Karpas-422 (cell line): ENCODE results near the gene PLA2G1B. TPM values are rescaled to one million over a fixed set of nuclear protein-coding genes. Genes with fewer than 3 reads are reported as not detected.

ENCODE experiments used
- DNase-seq: peaks from one replicate; pipeline ENCODE4 v3.0.0-alpha.2; 2015
- H2AFZ ChIP-seq: fragments of 200-600 bp; sonication (generic); 2 replicates; pipeline ENCODE4 v1.6.1; 2014; ENCODE audit warnings: antibody characterized with exemption, low read length, mixed read lengths
- H3K27ac ChIP-seq: fragments of 200-600 bp; sonication (generic); 2 replicates; pipeline ENCODE4 v1.5.1; 2014; ENCODE audit warnings: mild to moderate bottlenecking, low read length, moderate library complexity
- H3K27me3 ChIP-seq: fragments of 200-600 bp; sonication (generic); 2 replicates; pipeline ENCODE4 v1.6.1; 2014; ENCODE audit warnings: low read length, mixed read lengths
- H3K36me3 ChIP-seq: fragments of 200-600 bp; sonication (generic); 2 replicates; pipeline ENCODE4 v1.6.1; 2014; ENCODE audit warnings: low read length, mixed read lengths; ENCODE audit not compliant: insufficient read depth
- H3K4me1 ChIP-seq: fragments of 200-600 bp; sonication (generic); 2 replicates; pipeline ENCODE4 v1.6.1; 2014; ENCODE audit warnings: mild to moderate bottlenecking, low read length, mixed read lengths
- H3K4me2 ChIP-seq: fragments of 200-600 bp; sonication (generic); 2 replicates; pipeline ENCODE4 v1.6.1; 2014; ENCODE audit warnings: low read length, low read depth, mild to moderate bottlenecking; ENCODE audit not compliant: poor library complexity, severe bottlenecking
- H3K4me3 ChIP-seq: fragments of 200-600 bp; sonication (generic); 2 replicates; pipeline ENCODE4 v1.5.1; 2014; ENCODE audit warnings: mild to moderate bottlenecking, antibody characterized with exemption, low read length, mixed read lengths
- H3K79me2 ChIP-seq: fragments of 200-600 bp; sonication (generic); 2 replicates; pipeline ENCODE4 v1.6.1; 2014; ENCODE audit warnings: mild to moderate bottlenecking, low read length, mixed read lengths
- H3K9ac ChIP-seq: fragments of 200-600 bp; sonication (generic); 2 replicates; pipeline ENCODE4 v1.6.0; 2014; ENCODE audit warnings: low read length
- H3K9me2 ChIP-seq: fragments of 200-600 bp; sonication (generic), shearing (Covaris generic); replicated peaks from 2 replicates; pipeline ENCODE4 v1.6.0; 2014; ENCODE audit warnings: mild to moderate bottlenecking, low read length, moderate library complexity; ENCODE audit not compliant: insufficient read depth
- H3K9me3 ChIP-seq: fragments of 300-700, 200-600 bp; sonication (generic); 2 replicates; pipeline ENCODE4 v1.6.1; 2014; ENCODE audit warnings: low read length, mixed read lengths
- H4K20me1 ChIP-seq: fragments of 200-600 bp; sonication (generic); 2 replicates; pipeline ENCODE4 v1.6.1; 2014; ENCODE audit warnings: mild to moderate bottlenecking, antibody characterized with exemption, low read length, low read depth; ENCODE audit not compliant: insufficient read depth
- total RNA-seq: library from RNA; depleted of rRNA; stranded (reverse); fragments of >200 nt; shearing (Covaris generic); gene quantifications from 2 replicates; pipeline ENCODE4 v1.2.3, GENCODE V29; 2014; ENCODE audit warnings: low replicate concordance

PLA2G1B gene
- total RNA-seq, 1 experiment from 2014 or later: not detected

- H3K9me3 ChIP-seq: no peaks in the 10 kb centered on the region
- DNase-seq: no peak
These were observed 35.8 kb upstream of the PLA2G1B start for GRCh38 chr12:120363274-120363855.

GRCh38 chr12:120362516-120363273, 35.1 kb upstream of the PLA2G1B start:
- Histone ChIP-seq H3K4me2 (no peak overlapping the region), H3K4me1 (no peaks in the 10 kb centered on the region), H3K27ac (no peak overlapping the region), H2AFZ (no peak overlapping the region), H3K9ac (no peak overlapping the region), H3K9me2 (no peaks in the 10 kb centered on the region), H4K20me1 (no peaks in the 10 kb centered on the region), H3K36me3 (no peaks in the 10 kb centered on the region), H3K9me3 (no peaks in the 10 kb centered on the region), H3K4me3 (no peak overlapping the region), H3K27me3 (no peaks in the 10 kb centered on the region), H3K79me2 (no peaks in the 10 kb centered on the region)
- DNase-seq: no peak

More at GRCh38 chr12:120363274-120363855, 35.8 kb upstream of the PLA2G1B start:
- H3K4me3 ChIP-seq: no peak overlapping the region
- H3K9ac ChIP-seq: no peak overlapping the region
- H4K20me1 ChIP-seq: no peaks in the 10 kb centered on the region
- no peaks in the 10 kb centered on the region for H3K9me2 ChIP-seq
- H3K27ac ChIP-seq: no peak overlapping the region
- no peak overlapping the region for H3K4me2 ChIP-seq
- H3K4me1 ChIP-seq: no peaks in the 10 kb centered on the region
- H3K27me3 ChIP-seq: no peaks in the 10 kb centered on the region
- no peaks in the 10 kb centered on the region for H3K79me2 ChIP-seq
- no peak overlapping the region for H2AFZ ChIP-seq
- H3K36me3 ChIP-seq: no peaks in the 10 kb centered on the region

GRCh38 chr12:120361506-120362208, 34.1 kb upstream of the PLA2G1B start:
- Histone ChIP-seq H3K79me2 (no peaks in the 10 kb centered on the region), H3K4me3 (no peak overlapping the region), H3K9me3 (no peaks in the 10 kb centered on the region), H3K9me2 (no peaks in the 10 kb centered on the region), H4K20me1 (no peaks in the 10 kb centered on the region), H3K27ac (no peak overlapping the region), H2AFZ (no peak overlapping the region), H3K4me1 (no peaks in the 10 kb centered on the region), H3K4me2 (no peak overlapping the region), H3K27me3 (no peaks in the 10 kb centered on the region), H3K9ac (no peak overlapping the region), H3K36me3 (no peaks in the 10 kb centered on the region)
- DNase-seq: no peak

GRCh38 chr12:120359128-120359527, 31.5 kb upstream of the PLA2G1B start:
- no peaks in the 10 kb centered on the region for H3K27me3 ChIP-seq
- H4K20me1 ChIP-seq: no peaks in the 10 kb centered on the region
- H3K36me3 ChIP-seq: no peaks in the 10 kb centered on the region
- no peaks in the 10 kb centered on the region for H3K79me2 ChIP-seq
- DNase-seq: no peak
- no peaks in the 10 kb centered on the region for H3K9me2 ChIP-seq
- no peaks in the 10 kb centered on the region for H3K9me3 ChIP-seq
- H3K4me2 ChIP-seq: no peak overlapping the region
- no peaks in the 10 kb centered on the region for H3K4me1 ChIP-seq
- no peak overlapping the region for H3K4me3 ChIP-seq
- H3K9ac ChIP-seq: no peak overlapping the region
- no peak overlapping the region for H2AFZ ChIP-seq
- H3K27ac ChIP-seq: no peak overlapping the region

GRCh38 chr12:120358412-120359100, 31.0 kb upstream of the PLA2G1B start:
- Histone ChIP-seq H4K20me1 (no peaks in the 10 kb centered on the region), H3K79me2 (no peaks in the 10 kb centered on the region), H3K36me3 (no peaks in the 10 kb centered on the region), H3K4me3 (no peak overlapping the region), H2AFZ (no peak overlapping the region), H3K27ac (no peak overlapping the region), H3K9me3 (no peaks in the 10 kb centered on the region), H3K9me2 (no peaks in the 10 kb centered on the region), H3K27me3 (no peaks in the 10 kb centered on the region), H3K9ac (no peak overlapping the region), H3K4me1 (no peaks in the 10 kb centered on the region), H3K4me2 (no peak overlapping the region)
- DNase-seq: no peak

GRCh38 chr12:120357104-120357503, 29.5 kb upstream of the PLA2G1B start:
- no peaks in the 10 kb centered on the region for H3K9me3 ChIP-seq
- no peak overlapping the region for H3K4me2 ChIP-seq
- no peaks in the 10 kb centered on the region for H3K27me3 ChIP-seq
- no peaks in the 10 kb centered on the region for H3K9me2 ChIP-seq
- H2AFZ ChIP-seq: no peak overlapping the region
- no peaks in the 10 kb centered on the region for H3K4me1 ChIP-seq
- H3K79me2 ChIP-seq: no peaks in the 10 kb centered on the region
- H3K27ac ChIP-seq: no peak overlapping the region
- no peaks in the 10 kb centered on the region for H4K20me1 ChIP-seq
- DNase-seq: no peak
- H3K4me3 ChIP-seq: no peak overlapping the region
- no peak overlapping the region for H3K9ac ChIP-seq
- no peaks in the 10 kb centered on the region for H3K36me3 ChIP-seq

GRCh38 chr12:120356567-120357030, 29.0 kb upstream of the PLA2G1B start:
- no peaks in the 10 kb centered on the region for H3K36me3 ChIP-seq
- H3K9me3 ChIP-seq: no peaks in the 10 kb centered on the region
- H3K27ac ChIP-seq: no peak overlapping the region
- DNase-seq: peak; percentile 83
- no peaks in the 10 kb centered on the region for H3K9me2 ChIP-seq
- H3K4me3 ChIP-seq: no peak overlapping the region
- no peaks in the 10 kb centered on the region for H3K27me3 ChIP-seq
- no peak overlapping the region for H3K9ac ChIP-seq
- H4K20me1 ChIP-seq: no peaks in the 10 kb centered on the region
- no peak overlapping the region for H3K4me2 ChIP-seq
- no peak overlapping the region for H2AFZ ChIP-seq
- H3K79me2 ChIP-seq: no peaks in the 10 kb centered on the region
- H3K4me1 ChIP-seq: no peaks in the 10 kb centered on the region
